Measurements from ENCODE around the gene OXCT1.

The OXCT1 gene

DNA sequence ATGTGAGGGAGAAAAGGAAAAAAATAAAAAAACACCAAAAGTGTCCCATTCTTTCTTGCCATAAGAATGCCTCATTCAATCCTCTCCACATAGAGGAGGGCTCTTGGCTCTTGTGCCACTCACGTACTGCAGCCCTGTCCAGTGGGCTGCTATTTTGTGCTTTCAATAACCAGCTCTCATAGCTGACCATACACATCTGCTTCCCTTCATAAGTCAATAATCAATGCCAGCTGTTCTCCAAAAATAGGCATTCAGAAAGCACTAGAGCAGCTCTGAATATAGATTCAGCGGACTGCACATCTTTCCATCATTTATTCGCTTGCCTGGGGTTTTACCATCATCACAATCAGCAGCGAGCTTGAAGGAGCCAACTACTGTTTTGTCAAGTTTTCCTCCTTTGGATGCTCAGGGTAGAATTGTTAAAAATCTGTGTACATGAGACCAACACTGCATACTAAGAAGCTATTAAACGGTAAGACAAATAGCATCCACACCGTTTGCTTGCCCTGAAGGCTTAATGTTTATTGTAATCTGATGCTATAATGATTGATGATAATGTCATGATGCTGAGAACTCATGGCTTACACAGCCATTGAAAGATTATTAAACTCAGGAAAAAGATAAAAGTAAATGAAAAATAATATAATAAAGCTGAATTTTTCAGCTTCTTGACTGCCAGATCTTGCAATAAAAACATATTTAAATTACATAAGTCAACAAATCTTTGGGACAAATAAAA, 80.0 kb downstream of the OXCT1 start:
- peaks cover 11% of the 10 kb centered on the region for H3K36me3 Mint-ChIP-seq (ENCODE audit: low read depth)
- no peaks in the 10 kb centered on the region for H3K9me3 Mint-ChIP-seq
- H3K4me1 Mint-ChIP-seq: peaks cover 90% of the 10 kb centered on the region
- H3K27ac Mint-ChIP-seq: peak overlapping the region; percentile 49 to 91 (median 83)
- no peak for TF ChIP-seq CTCF (IDR thresholded peaks at IDR 0.05; ENCODE audit: unreplicated experiment in 3 of 3)
- no peaks in the 10 kb centered on the region for H3K27me3 Mint-ChIP-seq (ENCODE audit: low read depth)
- H3K4me3 Mint-ChIP-seq: no peak overlapping the region

DNA sequence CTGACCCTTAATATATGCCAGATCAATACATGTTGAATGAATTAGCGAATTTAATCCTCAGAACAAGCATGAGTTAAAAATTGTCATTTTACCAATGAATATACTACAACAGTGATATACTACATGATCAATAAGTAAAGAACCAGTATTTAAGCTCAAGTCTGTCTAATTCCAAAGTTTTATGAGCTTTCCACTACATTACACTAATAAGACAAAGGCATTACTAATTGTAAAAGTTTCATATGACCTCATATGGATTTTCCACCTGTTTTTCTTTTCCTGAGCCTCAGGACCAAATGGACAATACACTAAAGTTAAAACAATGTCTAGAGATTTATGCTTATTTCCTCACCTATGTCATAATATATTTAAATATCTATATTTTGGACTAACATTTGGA, 80.8 kb downstream of the OXCT1 start:
- Mint-ChIP-seq H3K27ac (peak overlapping the region; percentile 82 to 91 (median 83)), H3K9me3 (no peaks in the 10 kb centered on the region), H3K27me3 (ENCODE audit: low read depth) (no peaks in the 10 kb centered on the region), H3K36me3 (ENCODE audit: low read depth) (peaks cover 11% of the 10 kb centered on the region), H3K4me1 (peaks cover 83% of the 10 kb centered on the region), H3K4me3 (peak overlapping the region in 2 of 3 experiments; percentile 9 to 21)
- TF ChIP-seq CTCF (IDR thresholded peaks at IDR 0.05; ENCODE audit: unreplicated experiment in 3 of 3): no peak

GRCh38 chr5:41788941-41789368, 81.3 kb downstream of the OXCT1 start:
- Mint-ChIP-seq H3K4me1 (peaks cover 79% of the 10 kb centered on the region), H3K9me3 (no peaks in the 10 kb centered on the region), H3K27me3 (ENCODE audit: low read depth) (no peaks in the 10 kb centered on the region), H3K27ac (peak overlapping the region; percentile 79 to 83 (median 82)), H3K4me3 (peak overlapping the region in 2 of 3 experiments; percentile 9 to 21), H3K36me3 (ENCODE audit: low read depth) (peaks cover 8% of the 10 kb centered on the region)
- TF ChIP-seq CTCF (IDR thresholded peaks at IDR 0.05; ENCODE audit: unreplicated experiment in 3 of 3): no peak

DNA sequence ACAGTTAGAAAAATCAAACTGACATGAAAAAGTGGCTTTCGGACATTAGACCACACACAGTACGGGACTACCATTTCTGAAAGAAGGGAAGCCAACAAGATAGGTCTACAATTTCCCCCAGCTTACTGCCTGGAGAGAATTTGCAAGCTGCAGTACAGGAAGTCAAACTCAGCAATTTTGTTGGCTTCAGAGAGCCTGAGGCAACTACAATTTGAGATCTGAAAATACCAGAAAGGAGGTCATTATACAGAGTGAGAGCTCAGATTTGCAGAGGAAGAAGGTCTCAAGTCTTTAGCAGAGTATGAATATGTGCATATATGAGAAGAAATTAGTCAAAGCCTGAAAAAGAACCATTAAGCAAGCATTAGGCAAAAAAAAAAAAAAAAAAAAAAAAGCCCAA, 83.0 kb downstream of the OXCT1 start:
- H3K4me3 Mint-ChIP-seq: no peak overlapping the region

GRCh38 chr5:41785061-41785460, 85.2 kb downstream of the OXCT1 start:
- Mint-ChIP-seq H3K27ac (peak overlapping the region; percentile 78 to 82 (median 79)), H3K4me1 (peaks cover 55% of the 10 kb centered on the region), H3K9me3 (no peaks in the 10 kb centered on the region), H3K36me3 (ENCODE audit: low read depth) (no peaks in the 10 kb centered on the region), H3K27me3 (ENCODE audit: low read depth) (no peaks in the 10 kb centered on the region), H3K4me3 (no peak overlapping the region)
- TF ChIP-seq CTCF (IDR thresholded peaks at IDR 0.05; ENCODE audit: unreplicated experiment in 3 of 3): no peak

More for the DNA sequence above, 83.0 kb downstream of the OXCT1 start:
- TF ChIP-seq CTCF (IDR thresholded peaks at IDR 0.05; ENCODE audit: unreplicated experiment in 3 of 3): no peak
- H3K27me3 Mint-ChIP-seq (ENCODE audit: low read depth): no peaks in the 10 kb centered on the region
- no peaks in the 10 kb centered on the region for H3K9me3 Mint-ChIP-seq
- H3K27ac Mint-ChIP-seq: peak overlapping the region; percentile 79 to 93 (median 82)
- H3K4me1 Mint-ChIP-seq: peaks cover 68% of the 10 kb centered on the region
- H3K36me3 Mint-ChIP-seq (ENCODE audit: low read depth): peaks cover 4% of the 10 kb centered on the region

DNA sequence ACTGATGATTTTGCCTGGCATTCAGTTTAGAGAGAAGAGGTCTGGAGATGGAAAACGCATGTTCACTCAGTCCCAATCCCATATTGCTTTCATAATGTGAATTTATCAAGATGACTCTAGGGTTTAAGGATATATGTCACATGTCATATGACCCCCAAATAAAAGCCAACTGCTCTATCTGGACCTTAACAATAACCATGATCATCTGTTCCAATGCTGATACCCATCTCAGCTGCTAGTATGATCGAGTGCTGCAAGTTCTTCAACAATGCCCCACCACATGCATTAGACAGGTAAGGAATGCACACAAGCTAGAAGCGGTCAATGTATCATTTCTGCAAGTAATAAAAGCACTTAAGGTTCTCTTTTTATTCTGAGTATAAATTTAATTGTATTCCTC, 91.8 kb downstream of the OXCT1 start:
- peak overlapping the region in 2 of 3 experiments; percentile 7 to 59 for H3K27ac Mint-ChIP-seq
- H3K36me3 Mint-ChIP-seq (ENCODE audit: low read depth): no peaks in the 10 kb centered on the region
- H3K4me1 Mint-ChIP-seq: peaks cover 22% of the 10 kb centered on the region
- no peak overlapping the region for H3K4me3 Mint-ChIP-seq
- H3K27me3 Mint-ChIP-seq (ENCODE audit: low read depth): no peaks in the 10 kb centered on the region
- no peaks in the 10 kb centered on the region for H3K9me3 Mint-ChIP-seq
- TF ChIP-seq CTCF (IDR thresholded peaks at IDR 0.05; ENCODE audit: unreplicated experiment in 3 of 3): no peak

Data from nephron (organoid).